Amniotic epithelial cell (primary cell): Measurements from ENCODE around the gene C19orf67.
A peak's percentile ranks its signal among the peaks of the same experiment; 100 is the strongest.

Experiments
- DNase-seq: peaks from one replicate; pipeline ENCODE4 v3.0.0-alpha.2; 2010; ENCODE audit warnings: low read depth

C19orf67 gene

DNA sequence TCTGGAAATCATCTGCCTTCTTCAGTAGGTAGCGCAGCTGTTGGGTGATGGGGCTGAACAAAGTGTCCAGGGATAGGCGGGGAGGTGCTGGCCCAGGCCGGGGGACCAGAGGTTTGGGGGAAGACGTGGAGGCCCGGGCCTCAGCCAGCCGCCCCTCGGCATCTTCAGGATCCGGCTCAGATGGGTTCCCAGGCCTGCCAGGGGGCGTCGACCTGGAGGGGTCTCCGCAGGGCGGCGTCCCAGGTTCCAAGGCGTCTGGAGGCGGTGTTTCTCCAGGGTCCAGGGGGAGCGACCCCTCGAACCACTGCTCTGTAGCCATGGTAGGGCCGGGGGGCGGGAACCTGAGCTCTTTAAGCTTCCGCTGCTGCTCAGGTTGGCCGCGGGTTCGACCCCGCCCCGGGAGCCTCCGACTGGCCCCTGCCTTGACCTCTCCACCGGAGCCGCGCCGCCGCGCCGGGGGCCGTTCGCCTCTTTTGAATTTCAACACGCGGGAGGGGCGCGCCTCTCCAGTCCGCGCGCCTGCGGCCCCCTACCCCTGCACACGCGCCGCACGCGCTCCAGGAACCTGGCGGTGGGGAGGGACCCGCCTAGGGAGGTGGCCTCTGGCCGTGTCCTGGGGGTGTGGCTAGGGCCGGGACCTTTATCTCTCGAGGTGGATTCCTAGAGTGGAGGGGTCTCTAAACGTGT is at the start of gene C19orf67:
Gene C19orf67, minus strand, starts transcription at position 475 of the 687 bp plus-strand sequence. Its CDS starts 156 bp downstream, at position 319.
- DNase-seq = no peak

- no peak for DNase-seq
Observed at GRCh38 chr19:14135355-14135754, 49.8 kb upstream of the C19orf67 start.

DNA sequence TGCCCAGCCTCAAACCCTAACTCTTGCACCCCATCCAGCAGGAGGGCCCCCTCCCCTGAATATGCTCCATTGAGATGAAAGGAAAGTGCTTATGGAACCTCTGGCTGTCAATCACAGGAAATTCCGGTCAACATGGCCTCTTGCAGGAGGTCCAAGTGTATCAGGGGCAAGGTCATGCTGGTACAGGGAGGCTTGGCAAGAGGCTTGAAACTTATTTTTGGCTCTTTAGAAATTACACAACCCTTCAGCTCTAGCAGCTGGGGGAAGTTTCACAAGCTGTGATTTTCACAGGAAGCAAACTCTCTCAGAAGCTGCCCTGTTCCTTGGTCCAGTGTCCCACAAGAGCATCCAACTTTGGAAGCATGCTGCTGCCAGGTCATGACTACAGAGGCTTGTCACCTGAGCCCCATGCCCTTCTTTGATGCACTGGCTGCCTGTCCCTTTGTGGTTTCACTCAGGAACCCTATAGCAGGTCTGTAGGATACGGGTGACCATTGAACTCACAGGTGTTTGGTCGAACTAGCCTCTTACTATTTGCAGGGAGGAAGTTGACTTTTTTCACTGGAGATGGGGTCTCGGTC is 42.4 kb upstream of the C19orf67 start:
- peak; percentile 47 for DNase-seq

- DNase-seq = no peak
Observed at GRCh38 chr19:14127176-14127575, 41.6 kb upstream of the C19orf67 start.

GRCh38 chr19:14122924-14123323 is 37.3 kb upstream of the C19orf67 start:
- no peak for DNase-seq

DNA sequence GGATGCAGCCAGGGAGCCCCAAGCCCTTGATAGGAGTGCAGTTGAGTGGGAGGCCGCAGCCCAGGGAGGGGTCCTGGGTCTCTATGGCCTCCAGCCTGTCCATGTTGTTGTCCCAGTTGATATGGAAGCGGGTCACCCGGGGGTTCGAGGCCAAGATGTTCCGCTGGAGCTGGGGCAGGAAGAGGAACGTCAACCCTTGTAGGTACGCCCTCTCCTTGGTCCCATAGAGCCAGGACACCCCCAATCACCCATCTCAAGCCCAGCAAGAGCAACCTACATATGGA is 34.9 kb upstream of the C19orf67 start:
- no peak for DNase-seq

GRCh38 chr19:14119644-14120496 is 34.3 kb upstream of the C19orf67 start:
- DNase-seq = no peak

GRCh38 chr19:14119146-14119545 is 33.6 kb upstream of the C19orf67 start:
- DNase-seq = no peak

- DNase-seq = peak; percentile 86
Observed at GRCh38 chr19:14118165-14119051, 32.8 kb upstream of the C19orf67 start.

- DNase-seq = peak; percentile 99
Observed at GRCh38 chr19:14117668-14118164, 32.1 kb upstream of the C19orf67 start, which contains the start of gene PRKACA. TSS of gene PRKACA (minus strand) at chr19:14117762. CDS start at chr19:14117547, 215 bp downstream.

DNA sequence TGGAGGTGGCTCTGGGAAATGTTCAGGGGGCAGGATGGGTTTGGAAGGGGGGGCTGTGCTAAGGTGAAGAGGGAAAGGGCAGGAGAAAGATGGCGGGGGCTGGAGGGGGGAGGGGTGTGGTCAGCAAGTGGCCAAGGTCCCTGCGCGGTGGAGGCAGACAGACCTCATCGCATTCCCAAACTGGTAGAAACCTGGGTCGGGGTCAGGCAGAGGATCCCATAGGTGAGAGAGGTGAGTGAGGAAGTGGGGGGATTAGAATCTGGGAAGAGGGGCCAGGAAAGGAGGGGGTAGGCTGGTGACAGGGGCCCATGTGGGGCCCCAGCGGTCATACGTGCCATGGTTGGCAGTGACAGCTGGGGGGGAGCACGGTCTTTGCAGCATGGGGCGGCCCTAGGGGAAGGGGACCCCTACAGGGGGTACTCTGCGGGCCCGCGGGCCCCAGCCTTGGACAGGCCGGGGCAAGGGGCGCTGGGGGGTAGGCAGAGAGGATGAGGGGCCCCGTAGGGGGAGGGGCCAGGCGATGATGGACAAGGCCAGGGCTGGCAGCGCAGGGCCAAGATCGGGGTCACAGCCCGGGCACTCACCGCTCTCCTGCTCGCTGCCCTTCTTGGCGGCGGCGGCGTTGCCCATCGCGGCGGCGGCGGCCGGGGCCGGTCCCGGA is 31.5 kb upstream of the C19orf67 start:
- no peak for DNase-seq

DNA sequence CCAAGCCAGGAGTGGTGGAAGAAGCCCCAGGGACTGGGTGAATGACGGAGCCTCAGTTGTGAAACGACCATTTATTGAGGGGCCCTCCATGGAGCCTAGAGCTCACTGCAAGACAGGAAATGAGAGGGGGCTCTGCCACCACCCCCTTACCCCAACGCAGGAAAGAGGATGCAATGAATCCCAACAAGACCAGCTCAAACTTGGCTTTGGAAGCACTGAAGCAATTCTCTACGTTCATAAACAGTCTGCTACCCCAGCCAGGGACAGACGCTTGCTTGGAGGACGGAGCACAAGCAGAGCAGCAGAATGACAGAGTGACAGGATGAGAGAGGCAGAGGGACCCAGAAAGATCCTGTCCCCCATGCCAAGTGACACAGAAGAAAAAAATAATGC is 30.9 kb upstream of the C19orf67 start:
- no peak for DNase-seq

DNA sequence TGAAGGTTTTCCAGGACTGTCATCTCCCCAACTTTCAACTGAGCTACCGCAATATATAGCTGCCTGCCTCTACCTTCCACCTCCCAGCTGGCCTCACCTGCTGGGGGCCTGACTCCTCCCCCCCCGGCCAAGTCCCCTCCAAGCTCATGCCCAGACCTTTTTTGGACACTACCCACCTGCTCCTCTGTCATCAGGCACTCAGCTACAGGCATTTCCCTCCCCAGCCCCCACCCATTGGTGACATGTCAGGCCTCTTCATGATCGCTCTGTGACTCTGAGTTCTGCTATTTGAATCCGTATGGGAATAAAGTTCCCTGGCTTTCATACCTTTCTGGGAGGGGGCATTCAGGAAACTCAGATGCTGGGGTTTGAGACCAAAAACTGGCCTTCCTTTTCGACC is 30.2 kb upstream of the C19orf67 start:
- no peak for DNase-seq

DNA sequence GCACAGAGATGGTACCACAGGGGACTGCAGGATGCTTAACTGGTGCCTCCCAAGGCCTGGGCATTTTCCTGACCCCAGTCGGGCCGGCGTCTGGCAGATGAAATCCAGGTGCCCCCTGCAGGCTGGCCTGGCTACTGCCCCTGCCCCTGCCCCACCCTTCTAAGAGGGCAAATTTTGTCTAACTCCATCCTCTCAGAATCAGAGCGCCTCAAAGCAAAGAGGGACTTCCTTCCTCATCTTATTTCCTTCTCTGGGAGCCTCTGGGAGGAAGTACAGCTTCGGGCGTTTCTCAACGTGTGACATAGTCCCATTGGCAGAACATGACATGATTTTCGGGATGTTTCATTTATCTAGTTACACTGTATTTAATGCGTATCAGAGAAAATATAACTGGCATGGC is 29.3 kb upstream of the C19orf67 start:
- DNase-seq = no peak

DNA sequence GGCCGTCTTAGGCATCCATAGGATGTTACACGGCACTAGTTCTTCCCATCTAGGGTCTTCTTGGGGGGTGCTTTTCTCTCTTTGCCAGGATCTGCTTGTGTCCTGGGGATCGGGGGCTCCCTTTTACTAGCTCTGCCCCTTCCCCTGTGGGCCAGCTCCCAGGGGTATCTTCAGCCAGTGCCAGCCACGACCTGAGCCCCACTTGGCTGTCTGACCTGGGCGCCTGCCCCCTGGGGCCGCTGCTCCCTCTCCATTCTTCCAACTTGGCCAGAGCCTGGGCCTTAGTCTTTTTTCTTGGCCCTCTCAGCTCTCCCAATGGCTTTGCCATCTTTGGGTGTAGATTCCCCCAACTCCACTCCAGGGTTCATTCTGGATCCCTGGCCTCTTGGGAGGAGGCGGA is 28.9 kb upstream of the C19orf67 start:
- no peak for DNase-seq

DNA sequence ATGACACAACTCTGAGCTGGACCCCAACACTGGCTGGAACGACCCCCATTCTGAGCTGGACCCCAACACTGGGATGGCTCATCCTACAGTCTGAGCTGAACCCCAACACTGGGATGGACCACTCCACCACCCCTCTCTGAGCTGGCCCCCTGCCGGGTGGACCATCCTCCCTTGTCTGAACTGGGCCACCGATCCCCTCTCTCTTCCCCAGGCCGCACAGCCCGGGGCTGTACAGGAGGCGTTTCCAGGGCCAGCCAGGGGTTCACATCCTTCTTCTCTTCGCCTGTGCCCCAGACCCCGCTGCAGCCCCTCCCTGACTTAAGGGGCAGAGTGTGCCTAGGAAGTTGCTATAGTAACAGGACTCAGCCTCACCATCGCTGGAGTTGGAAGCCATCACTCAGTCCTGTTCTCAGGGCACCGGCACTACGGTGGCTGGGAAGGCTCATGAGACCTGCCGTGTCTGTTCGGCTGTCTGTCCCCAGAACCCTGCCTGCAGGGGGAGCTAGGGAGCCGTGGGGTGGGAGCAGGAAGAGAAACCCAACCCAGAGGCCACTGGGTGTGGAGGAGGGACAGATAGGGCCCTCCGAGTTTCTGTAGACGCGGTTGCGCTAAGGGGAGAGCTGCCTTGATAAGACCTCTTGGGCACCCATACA is 28.3 kb upstream of the C19orf67 start:
- no peak for DNase-seq

DNA sequence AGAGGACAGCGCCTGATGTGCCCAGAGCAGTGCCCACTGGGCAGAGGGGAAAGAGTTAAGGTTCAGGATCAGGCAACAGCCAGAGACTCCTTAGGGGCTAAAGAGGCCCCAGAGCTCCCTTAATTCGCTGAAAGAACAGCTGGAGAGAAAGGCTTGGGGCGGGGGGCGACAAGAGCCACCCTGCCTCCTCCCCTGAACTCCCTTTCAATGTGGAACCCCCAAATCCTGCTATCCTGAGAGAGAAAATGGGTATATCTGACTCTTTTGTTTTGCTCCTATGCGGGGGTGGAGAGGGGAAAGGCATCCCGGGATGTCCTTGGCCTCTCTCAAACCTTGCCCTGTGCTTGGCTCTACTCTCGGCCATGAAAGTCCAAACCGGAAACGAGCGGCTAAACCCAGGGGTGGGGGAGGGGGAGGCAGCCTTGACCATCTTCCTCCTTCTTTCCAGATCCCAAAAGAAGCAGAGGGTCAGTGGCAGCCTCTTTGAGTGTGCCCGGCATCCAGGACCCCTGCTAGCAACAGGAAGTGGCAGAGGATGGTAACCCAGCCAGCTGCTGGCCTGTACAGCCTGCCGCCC is 27.3 kb upstream of the C19orf67 start:
- DNase-seq = no peak

- DNase-seq = no peak
Observed at GRCh38 chr19:14112051-14112808, 26.6 kb upstream of the C19orf67 start.

DNA sequence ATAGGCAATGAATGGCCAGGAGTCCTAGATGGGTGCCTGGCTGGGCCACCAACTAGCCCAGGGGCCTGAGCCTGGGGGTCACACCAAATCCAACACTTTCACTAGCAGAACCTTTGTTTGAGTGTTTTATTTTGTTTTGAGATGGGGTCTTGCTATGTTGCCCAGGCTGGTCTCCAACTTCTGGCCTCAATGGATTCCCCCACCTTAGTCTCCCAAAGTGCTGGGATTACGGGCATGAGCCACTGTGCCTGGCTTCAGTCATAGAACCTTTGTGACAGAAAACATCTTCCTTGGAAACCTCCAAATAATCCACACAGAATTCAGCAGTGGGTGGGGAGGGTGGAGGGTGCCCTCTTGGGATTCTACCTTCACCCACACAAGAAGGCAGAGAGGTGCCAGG is 25.9 kb upstream of the C19orf67 start:
- DNase-seq = no peak

- DNase-seq = no peak
Observed at GRCh38 chr19:14110650-14111049, 25.1 kb upstream of the C19orf67 start.
